22Rv1 (cell line): ENCODE results near the gene NUP85.

Source experiments
- CTCF ChIP-seq: fragments of 450-650 bp; IDR thresholded peaks from 2 replicates; pipeline ENCODE4 v1.5.1; 2017; ENCODE audit warnings: mild to moderate bottlenecking
- ZFX ChIP-seq: fragments of 450-650 bp; IDR thresholded peaks from 2 replicates; pipeline ENCODE4 v1.6.1; 2017; ENCODE audit warnings: antibody characterized with exemption, borderline replicate concordance

GRCh38 chr17:75270218-75270965 is 64.9 kb downstream of the NUP85 start:
- TF ChIP-seq CTCF (no peak), ZFX (no peak)
